D721Med (cell line): ENCODE measurements around the gene MMGT1.

Source experiments
- DNase-seq: peaks from one replicate; pipeline ENCODE4 v3.0.0; 2011; ENCODE audit warnings: low spot score; ENCODE audit not compliant: insufficient read length
- FAIRE-seq: peaks from 2 replicates; lab custom pipeline; 2011; peaks lifted over from hg19 to GRCh38; lab: Jason Lieb, UNC
- CTCF ChIP-seq: IDR thresholded peaks from 2 replicates; pipeline ENCODE4 v1.5.1; 2012; ENCODE audit warnings: mild to moderate bottlenecking, control low read depth; ENCODE audit not compliant: insufficient read depth; ENCODE audit errors: missing control alignments

The MMGT1 gene

GRCh38 chrX:135973548-135974278 is at the start of gene MMGT1:
Gene MMGT1 (minus strand): TSS chrX:135973988. CDS start chrX:135973675, 313 bp downstream.
- peak; percentile 28 for DNase-seq
- FAIRE-seq: no peak
- TF ChIP-seq CTCF: no peak

GRCh38 chrX:136021903-136022302 is 48.1 kb upstream of the MMGT1 start:
- TF ChIP-seq CTCF: no peak
- FAIRE-seq: no peak
- DNase-seq: no peak

GRCh38 chrX:136021160-136021559 is 47.4 kb upstream of the MMGT1 start:
- FAIRE-seq (no peak), DNase-seq (no peak)
- TF ChIP-seq CTCF: no peak

DNA sequence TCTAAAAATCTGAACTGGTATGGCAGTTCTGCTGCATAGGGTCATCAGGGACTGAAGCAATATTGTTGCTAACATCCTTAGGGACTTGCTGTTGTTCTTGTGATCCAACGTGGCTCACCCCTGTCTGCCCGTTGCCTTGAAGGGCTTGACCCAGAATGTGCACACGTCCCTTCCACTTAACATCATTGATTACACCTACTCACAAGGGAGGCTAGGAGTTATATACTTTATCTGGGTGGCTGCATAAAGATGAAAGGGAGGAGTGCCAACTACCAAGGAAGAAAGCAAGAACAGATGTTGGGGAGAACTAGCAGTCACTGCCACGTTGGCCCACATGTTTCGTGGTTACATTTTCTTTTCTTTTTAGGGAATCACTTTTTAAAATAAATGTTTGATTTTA is 45.4 kb upstream of the MMGT1 start:
- no peak for TF ChIP-seq CTCF
- no peak for DNase-seq
- FAIRE-seq: no peak

- FAIRE-seq: no peak
- no peak for TF ChIP-seq CTCF
- DNase-seq: no peak
Observed at GRCh38 chrX:136016881-136017280, 43.1 kb upstream of the MMGT1 start.

GRCh38 chrX:136015016-136015415 is 41.2 kb upstream of the MMGT1 start:
- no peak for DNase-seq
- FAIRE-seq: no peak
- TF ChIP-seq CTCF: no peak

GRCh38 chrX:135988245-135988644 is 14.5 kb upstream of the MMGT1 start:
- TF ChIP-seq CTCF: no peak
- no peak for FAIRE-seq
- no peak for DNase-seq
